SK-N-DZ (cell line): ENCODE measurements around the gene GDF15.

Experiments
- DNase-seq: peaks from one replicate; pipeline ENCODE4 v3.0.0-alpha.2; 2015; ENCODE audit warnings: low spot score

GDF15 gene

DNA sequence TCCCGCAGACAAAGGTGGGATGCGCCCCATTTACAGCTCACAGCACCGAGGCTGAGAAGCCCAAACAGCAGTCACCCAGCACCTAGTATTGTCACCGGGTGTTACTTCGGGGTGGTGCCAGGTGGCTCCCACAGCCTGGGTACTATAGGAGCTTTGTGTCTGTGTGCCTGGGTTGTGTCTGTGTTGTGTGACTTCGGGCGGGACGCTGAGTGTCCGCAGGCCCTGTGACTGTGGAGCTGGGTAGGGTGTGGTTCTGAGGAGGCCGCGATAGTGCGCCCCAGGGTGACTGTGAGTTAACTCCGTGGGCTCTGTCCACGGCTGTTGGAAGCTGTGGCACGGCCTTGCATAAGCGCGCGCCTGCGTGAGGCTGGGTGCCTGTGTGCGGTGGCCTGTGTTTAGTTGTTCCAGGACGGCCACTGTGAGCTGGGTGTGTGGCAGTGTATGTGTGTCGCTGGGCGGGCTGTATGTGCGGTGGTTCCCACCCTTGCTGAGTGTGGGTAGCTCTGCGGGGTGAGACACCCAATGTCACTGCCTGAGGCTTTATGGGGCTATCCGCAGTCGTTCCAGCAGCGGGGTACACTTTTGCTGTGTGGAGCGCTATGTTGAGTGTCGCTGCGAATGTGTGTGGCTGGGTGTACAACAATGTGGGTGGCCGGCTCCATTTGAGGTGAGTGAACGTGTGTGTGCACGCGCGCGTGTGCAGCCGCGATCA is 32.7 kb downstream of the GDF15 start:
- DNase-seq = no peak

GRCh38 chr19:18419195-18419698 is 33.3 kb downstream of the GDF15 start, which contains the start of gene SSBP4:
Gene SSBP4, plus strand, starts transcription at chr19:18419398. Its CDS starts 251 bp downstream, at chr19:18419649.
- peak; percentile 75 for DNase-seq

DNA sequence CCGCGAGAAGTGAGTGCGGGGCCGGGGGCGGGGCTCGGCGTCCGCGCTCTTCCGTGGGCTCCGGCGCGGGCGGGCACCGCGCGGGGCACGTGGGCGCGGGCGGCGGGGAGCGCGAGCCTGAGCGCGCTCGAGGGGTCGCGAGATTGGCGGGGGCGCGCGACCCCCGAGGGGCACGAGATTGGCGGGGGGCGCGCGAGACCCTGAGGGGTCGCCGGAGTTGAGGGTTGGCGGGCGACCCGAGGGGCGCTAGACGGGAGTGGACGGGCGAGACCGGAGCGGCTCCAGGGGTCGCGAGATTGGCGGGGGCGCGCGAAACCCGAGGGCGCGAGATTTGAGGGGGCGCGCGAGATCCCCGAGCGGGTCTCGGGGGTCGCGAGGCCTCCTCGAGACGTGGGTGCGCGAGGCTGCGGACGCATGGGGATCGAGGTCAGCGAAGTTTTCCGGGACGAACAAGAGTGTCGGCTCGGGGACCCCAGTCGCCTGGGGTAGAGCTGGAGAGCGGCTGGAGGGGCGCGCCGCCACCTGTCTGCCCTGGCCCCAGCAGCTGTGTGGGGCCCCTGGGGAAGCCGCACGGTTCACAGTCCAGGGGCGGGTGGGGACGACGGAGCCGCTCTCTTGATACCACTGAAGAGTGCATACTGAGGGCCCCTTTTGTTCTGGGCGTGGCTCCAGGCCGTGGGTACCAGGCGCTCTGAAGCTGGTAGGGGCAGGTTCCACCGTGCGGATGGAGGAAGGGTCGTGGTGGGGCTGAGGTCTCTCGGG is 33.9 kb downstream of the GDF15 start:
- DNase-seq = no peak

DNA sequence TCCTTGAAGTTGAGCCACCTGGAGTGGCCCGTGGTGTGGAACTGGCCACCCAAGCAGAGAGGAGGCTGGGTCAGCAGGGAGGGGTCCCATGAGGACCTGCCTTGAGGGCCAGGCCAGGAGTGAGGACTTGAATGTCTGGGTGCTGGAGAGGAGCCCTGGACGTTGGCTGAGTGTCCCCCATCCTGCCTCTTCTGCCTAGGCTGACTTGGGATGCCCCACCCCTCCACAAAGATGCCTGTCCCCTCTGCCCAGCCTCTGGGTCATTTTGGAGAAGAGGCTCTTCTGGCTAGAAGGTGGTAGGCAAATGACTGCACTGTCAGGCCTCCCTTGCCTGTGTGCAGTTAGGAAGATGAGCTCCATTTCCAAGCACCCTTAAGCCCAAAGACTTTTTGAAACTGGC is 35.0 kb downstream of the GDF15 start:
- DNase-seq = no peak

GRCh38 chr19:18421371-18421959 is 35.5 kb downstream of the GDF15 start:
- no peak for DNase-seq

DNA sequence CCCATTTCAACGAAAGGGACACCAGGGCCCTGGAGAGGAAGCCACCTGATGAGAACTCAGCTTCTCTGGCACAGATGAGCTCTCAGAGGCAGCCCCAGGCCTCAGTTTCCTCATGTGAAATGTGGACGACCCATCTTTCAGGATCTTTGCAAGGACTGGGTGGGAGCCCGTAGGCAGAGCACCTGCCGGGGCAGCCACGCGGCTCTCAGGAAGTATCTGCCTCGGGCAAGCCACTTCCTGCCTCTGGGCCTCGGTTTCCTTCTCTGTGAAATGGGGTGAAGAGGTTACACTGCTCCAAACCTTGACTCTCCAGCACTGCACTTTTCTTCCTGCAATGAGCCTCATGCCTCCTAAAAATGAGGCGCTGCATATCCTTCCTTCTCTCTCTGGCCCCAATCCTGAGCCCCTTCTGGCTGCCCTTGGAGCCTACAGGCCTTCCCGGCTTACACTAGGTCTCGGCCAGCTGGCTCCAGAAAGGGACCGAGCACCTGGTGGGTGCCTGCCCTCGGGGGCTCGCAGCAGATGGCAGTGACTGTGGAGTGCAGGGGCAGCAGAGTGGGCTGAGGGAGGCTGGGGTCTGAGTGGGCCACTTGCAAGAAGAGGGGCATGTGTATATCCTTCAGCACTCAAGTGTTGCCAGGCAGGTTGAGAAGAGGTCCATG is 36.7 kb downstream of the GDF15 start:
- no peak for DNase-seq

- DNase-seq = no peak
These were observed 37.5 kb downstream of the GDF15 start for GRCh38 chr19:18423258-18424020.

DNA sequence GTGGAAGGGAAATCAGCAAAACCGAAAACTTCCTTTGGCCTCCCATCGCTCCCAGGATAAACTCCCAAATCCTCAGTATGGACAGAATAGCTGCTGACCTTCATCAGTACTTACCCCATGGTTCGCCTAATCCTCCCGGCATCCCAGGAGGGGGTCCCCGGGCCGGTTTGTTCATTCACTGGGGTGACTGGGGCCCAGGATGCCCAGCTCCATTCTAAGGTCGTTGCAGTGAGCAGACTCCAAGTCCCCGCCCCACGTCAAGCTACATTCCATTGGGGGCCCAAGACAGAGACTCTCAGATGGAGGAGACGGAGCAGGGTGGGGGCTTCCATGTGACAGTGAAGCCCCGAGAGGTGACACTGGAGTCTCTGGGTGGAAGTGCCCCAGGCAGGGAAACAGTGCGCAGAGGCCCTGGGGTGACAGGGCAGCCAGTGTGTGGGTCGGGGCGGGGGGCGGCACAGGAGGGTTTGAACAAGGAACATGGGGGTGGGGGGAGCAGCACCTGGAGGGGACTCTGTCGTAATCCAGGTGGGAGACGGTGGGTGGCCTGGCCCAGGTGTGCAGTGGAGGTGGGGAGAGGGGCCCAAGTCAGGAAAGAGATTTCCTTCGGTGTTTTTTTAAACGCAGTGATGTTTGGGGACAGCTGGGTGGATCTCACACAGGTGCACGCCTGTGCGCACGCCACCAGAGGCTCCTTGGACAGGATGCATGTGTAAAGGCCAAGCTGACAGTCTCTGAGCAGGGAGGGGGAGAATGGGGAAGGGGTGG is 38.3 kb downstream of the GDF15 start:
- DNase-seq = no peak

GRCh38 chr19:18424890-18425514 is 39.0 kb downstream of the GDF15 start:
- DNase-seq = no peak

DNA sequence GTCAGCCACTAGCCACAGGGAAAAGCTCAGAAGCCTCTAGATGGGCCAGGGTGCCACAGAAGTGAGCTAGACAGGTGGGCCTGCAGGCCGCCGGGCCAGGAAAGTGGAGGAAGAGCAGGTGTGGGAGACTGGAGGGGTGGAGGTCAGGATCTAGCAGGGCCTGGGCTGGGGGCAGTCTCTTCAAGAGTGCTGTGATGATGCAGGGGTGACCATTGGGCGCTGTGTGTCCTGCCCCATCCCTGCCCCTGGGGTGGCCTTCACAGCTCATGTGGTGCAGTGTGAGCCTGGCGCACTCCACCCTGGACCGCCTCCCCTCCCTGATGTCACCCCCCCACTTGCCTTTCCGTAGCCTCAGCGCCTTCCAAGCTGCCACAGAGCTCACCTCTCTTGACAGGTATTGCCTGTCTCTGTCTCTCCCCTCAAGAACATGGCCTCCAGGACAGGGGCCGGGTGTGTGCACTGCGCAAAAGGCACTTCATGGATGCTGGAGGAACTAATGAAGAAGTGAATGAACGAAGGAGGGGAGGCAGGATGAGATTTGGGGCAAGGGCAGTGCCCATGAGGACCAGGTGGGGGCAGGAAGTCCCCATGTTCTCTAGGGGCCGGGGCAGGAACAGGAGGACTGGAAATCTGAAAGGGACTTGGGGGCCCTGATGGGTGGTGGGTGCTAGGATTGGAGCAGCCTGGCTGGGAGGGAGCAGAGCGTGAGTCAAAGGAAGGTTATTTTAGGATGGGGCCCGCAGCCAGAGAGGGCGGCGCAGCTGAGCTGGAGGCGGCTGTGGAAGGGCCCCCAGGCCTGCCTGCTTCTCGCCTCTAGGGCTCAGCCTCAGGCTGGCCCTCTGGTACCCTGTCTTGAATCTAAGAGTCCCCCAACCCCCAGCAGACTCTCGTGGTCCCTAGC is 39.8 kb downstream of the GDF15 start:
- no peak for DNase-seq

GRCh38 chr19:18426416-18426767 is 40.4 kb downstream of the GDF15 start:
- no peak for DNase-seq

- no peak for DNase-seq
These were observed 41.3 kb downstream of the GDF15 start for GRCh38 chr19:18427080-18427742.

- DNase-seq = no peak
These were observed 41.8 kb downstream of the GDF15 start for GRCh38 chr19:18427743-18428113.

- DNase-seq = peak; percentile 57
These were observed 42.3 kb downstream of the GDF15 start for GRCh38 chr19:18428173-18428786.

- DNase-seq = peak; percentile 85
These were observed 43.1 kb downstream of the GDF15 start for GRCh38 chr19:18428787-18429674.

DNA sequence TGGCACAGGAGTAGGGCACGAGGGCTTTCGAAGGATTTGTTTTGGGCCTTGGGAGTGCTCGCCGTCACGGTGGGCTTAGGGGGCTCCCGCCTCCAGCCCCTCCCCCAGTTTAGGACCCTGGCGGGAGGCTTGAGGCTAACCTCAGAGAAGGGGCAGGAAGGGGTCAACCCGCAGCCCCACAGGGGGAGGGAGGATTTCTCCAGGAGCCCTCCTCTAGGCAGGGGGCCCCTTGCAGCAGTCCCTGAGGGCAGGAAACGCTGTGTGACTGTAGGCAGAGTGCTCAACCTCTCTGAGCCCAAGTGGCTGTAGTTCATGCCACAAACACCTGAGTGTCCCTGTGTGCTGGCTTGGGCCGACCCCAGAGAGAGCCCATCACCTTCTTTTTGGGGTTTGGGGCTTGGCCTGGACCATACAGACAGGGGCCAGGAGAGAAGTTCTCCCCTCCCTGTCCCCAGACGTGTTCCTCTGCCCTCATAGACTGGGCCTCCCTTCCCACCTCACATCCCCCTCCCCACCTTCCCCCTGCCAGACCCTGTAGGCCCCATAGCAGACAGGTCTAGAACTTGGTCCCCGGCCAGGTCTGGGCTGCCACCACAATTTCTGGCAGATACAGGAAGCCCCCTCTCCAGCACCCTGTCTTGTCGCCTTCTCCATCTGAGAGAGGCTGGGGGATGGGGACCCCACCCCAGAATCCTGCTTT is 43.9 kb downstream of the GDF15 start:
- DNase-seq = no peak
